Prostate gland (tissue), 2 donors: Measurements from ENCODE around the gene ARHGAP24.

Source experiments
- POLR2A ChIP-seq: fragments of 450-650 bp; IDR thresholded peaks from one replicate; pipeline ENCODE4 v1.6.1; 2016; ENCODE audit warnings: antibody characterized with exemption, mild to moderate bottlenecking
- TF ChIP-seq, protein P1 (sequence below), 4 experiments: fragments of 200-600 bp in 2 of 4; fragments of 450-650 bp in 2 of 4; sonication (generic) in 2 of 4; IDR thresholded peaks; 1 replicate in 3 of 4; 2 replicates in 1 of 4; pipeline ENCODE4 v1.5.1; 2016 to 2019; ENCODE audit warnings: antibody characterized with exemption in 4 of 4, mild to moderate bottlenecking in 2 of 4, moderate library complexity in 2 of 4

DNA sequence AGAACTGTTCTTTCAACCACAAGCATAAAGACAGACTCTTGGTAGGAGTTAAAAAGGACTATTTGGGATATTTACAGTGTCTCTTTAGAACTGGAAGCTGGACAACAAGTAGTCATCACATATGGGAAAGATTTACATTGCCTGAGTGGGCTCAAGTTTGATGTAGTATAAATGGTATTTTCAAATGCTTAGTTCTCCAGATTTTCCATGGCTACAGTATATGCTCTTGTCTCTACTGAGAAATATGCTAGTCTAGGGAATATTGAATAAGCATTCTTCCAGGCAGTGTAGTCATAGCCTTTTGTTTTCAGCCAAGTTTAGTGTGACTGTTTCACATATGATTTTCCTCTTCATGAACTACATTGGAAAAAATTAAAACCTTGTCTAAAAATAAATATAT is 315.6 kb downstream of the ARHGAP24 start:
- TF ChIP-seq, protein P1, sequence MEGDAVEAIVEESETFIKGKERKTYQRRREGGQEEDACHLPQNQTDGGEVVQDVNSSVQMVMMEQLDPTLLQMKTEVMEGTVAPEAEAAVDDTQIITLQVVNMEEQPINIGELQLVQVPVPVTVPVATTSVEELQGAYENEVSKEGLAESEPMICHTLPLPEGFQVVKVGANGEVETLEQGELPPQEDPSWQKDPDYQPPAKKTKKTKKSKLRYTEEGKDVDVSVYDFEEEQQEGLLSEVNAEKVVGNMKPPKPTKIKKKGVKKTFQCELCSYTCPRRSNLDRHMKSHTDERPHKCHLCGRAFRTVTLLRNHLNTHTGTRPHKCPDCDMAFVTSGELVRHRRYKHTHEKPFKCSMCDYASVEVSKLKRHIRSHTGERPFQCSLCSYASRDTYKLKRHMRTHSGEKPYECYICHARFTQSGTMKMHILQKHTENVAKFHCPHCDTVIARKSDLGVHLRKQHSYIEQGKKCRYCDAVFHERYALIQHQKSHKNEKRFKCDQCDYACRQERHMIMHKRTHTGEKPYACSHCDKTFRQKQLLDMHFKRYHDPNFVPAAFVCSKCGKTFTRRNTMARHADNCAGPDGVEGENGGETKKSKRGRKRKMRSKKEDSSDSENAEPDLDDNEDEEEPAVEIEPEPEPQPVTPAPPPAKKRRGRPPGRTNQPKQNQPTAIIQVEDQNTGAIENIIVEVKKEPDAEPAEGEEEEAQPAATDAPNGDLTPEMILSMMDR (IDR thresholded peaks at IDR 0.05), result no peak
- no peak for TF ChIP-seq POLR2A
